ENCODE measurements around the gene ADK.
A peak's percentile ranks its signal among the peaks of the same experiment; 100 is the strongest.

The ADK gene

GRCh38 chr10:74683621-74684364, 532.8 kb downstream of the ADK start:
- no peak for DNase-seq

GRCh38 chr10:74684462-74684861, 533.4 kb downstream of the ADK start:
- no peak for DNase-seq

- no peak for DNase-seq
These were observed 534.5 kb downstream of the ADK start for GRCh38 chr10:74685564-74685963.

GRCh38 chr10:74690393-74690792, 539.4 kb downstream of the ADK start:
- DNase-seq: no peak

- DNase-seq: no peak
These were observed 540.1 kb downstream of the ADK start for GRCh38 chr10:74691164-74691563.

- no peak for DNase-seq
These were observed 553.8 kb downstream of the ADK start for GRCh38 chr10:74704629-74705357.

GRCh38 chr10:74705358-74705980, 554.4 kb downstream of the ADK start:
- DNase-seq: no peak

- DNase-seq: no peak
These were observed 555.9 kb downstream of the ADK start for GRCh38 chr10:74706966-74707365.

- no peak for DNase-seq
These were observed 557.2 kb downstream of the ADK start for GRCh38 chr10:74708246-74708645.

- DNase-seq: no peak
These were observed 567.2 kb downstream of the ADK start for GRCh38 chr10:74718208-74718607.

GRCh38 chr10:74728225-74728624, 577.2 kb downstream of the ADK start:
- DNase-seq: no peak

- DNase-seq: no peak
These were observed 579.2 kb downstream of the ADK start for GRCh38 chr10:74730246-74730645.

GRCh38 chr10:74733612-74734011, 582.6 kb downstream of the ADK start:
- no peak for DNase-seq

GRCh38 chr10:74736029-74736428, 585.0 kb downstream of the ADK start:
- DNase-seq: no peak

GRCh38 chr10:74738052-74738451, 587.0 kb downstream of the ADK start:
- no peak for DNase-seq

GRCh38 chr10:74738542-74738941, 587.5 kb downstream of the ADK start:
- DNase-seq: no peak

- peak; percentile 26 to 41 for DNase-seq
These were observed 588.1 kb downstream of the ADK start for GRCh38 chr10:74738985-74739567.

GRCh38 chr10:74743401-74743800, 592.4 kb downstream of the ADK start:
- DNase-seq: no peak

GRCh38 chr10:74745449-74745848, 594.4 kb downstream of the ADK start:
- no peak for DNase-seq

- DNase-seq: no peak
These were observed 595.8 kb downstream of the ADK start for GRCh38 chr10:74746813-74747212.

- peak in 1 of 2 experiments; percentile 7 for DNase-seq
These were observed 597.5 kb downstream of the ADK start for GRCh38 chr10:74748468-74749031.

- DNase-seq: peak in 1 of 2 experiments; percentile 25
These were observed 599.8 kb downstream of the ADK start for GRCh38 chr10:74750848-74751274.

GRCh38 chr10:74752371-74753040, 601.5 kb downstream of the ADK start:
- no peak for DNase-seq

Data from activated T-cell treated with anti-CD3 and anti-CD28 coated beads, Interleukin-2, amount 50 U/mL, for 48 hours (primary cell).